Fibroblast of lung (primary cell): ENCODE measurements around the gene KLK15. TPM values are rescaled to one million over a fixed set of nuclear protein-coding genes. Genes with fewer than 3 reads are reported as not detected.

Source experiments
- DNase-seq, 2 donors: peaks; one replicate each; pipeline versions ENCODE4 v3.0.0 to v3.0.0-alpha.2; 2010; ENCODE audit warnings: low read depth in 2 of 2
- H2AFZ ChIP-seq: 2 replicates; pipeline ENCODE4 v1.5.1; 2012; ENCODE audit warnings: low read length, control low read depth, inconsistent platforms
- H3K27ac ChIP-seq: 2 replicates; pipeline ENCODE4 v1.5.1; 2011; ENCODE audit warnings: low read length, control low read depth; ENCODE audit not compliant: insufficient read depth
- H3K27me3 ChIP-seq: 2 replicates; pipeline ENCODE4 v1.5.1; 2011; ENCODE audit warnings: mild to moderate bottlenecking, low read length; ENCODE audit not compliant: control insufficient read depth, insufficient read depth
- H3K36me3 ChIP-seq: 2 replicates; pipeline ENCODE4 v1.5.1; 2011; ENCODE audit warnings: low read length; ENCODE audit not compliant: control insufficient read depth, insufficient read depth
- H3K4me1 ChIP-seq: 2 replicates; pipeline ENCODE4 v1.5.1; 2011; ENCODE audit warnings: low read length; ENCODE audit not compliant: control insufficient read depth, insufficient read depth; ENCODE audit errors: extremely low read depth
- H3K4me2 ChIP-seq: 2 replicates; pipeline ENCODE4 v1.5.1; 2011; ENCODE audit warnings: low read length, control low read depth; ENCODE audit not compliant: insufficient read depth; ENCODE audit errors: extremely low read depth
- H3K4me3 ChIP-seq, 4 experiments: fragments of 200-600 bp in 1 of 4; sonication (generic) in 1 of 4; replicated peaks in 1 of 4; 2 replicates each; pipeline ENCODE4 v1.5.1; 2011 to 2016; ENCODE audit warnings: low read length in 4 of 4, low read depth in 3 of 4, mild to moderate bottlenecking in 3 of 4, control low read depth in 2 of 4, inconsistent platforms in 1 of 4, mixed read lengths in 1 of 4; ENCODE audit not compliant: insufficient read depth in 1 of 4; ENCODE audit errors: control extremely low read depth in 1 of 4
- H3K79me2 ChIP-seq: 2 replicates; pipeline ENCODE4 v1.5.1; 2012; ENCODE audit warnings: mild to moderate bottlenecking, low read length, inconsistent platforms; ENCODE audit not compliant: control insufficient read depth, insufficient read depth
- H3K9ac ChIP-seq: 2 replicates; pipeline ENCODE4 v1.5.1; 2011; ENCODE audit warnings: mild to moderate bottlenecking, low read length, control low read depth; ENCODE audit not compliant: insufficient read depth
- H3K9me3 ChIP-seq: 2 replicates; pipeline ENCODE4 v1.5.1; 2012; ENCODE audit warnings: low read depth, low read length; ENCODE audit not compliant: control insufficient read depth, insufficient read depth
- H4K20me1 ChIP-seq: 2 replicates; pipeline ENCODE4 v1.5.1; 2011; ENCODE audit warnings: low read length; ENCODE audit not compliant: control insufficient read depth, insufficient read depth; ENCODE audit errors: extremely low read depth
- CTCF ChIP-seq, 2 donors: IDR thresholded peaks in 1 of 2; conservative IDR thresholded peaks in 1 of 2; 1 replicate in 1 of 2; 2 replicates in 1 of 2; pipeline ENCODE4 v1.5.1; 2011 to 2012; ENCODE audit warnings: low read length in 2 of 2, control low read depth in 1 of 2, inconsistent platforms in 1 of 2, low read depth in 1 of 2, mild to moderate bottlenecking in 1 of 2
- EZH2 ChIP-seq: IDR thresholded peaks from 2 replicates; pipeline ENCODE4 v1.5.1; 2012; ENCODE audit warnings: low read length, control low read depth, mild to moderate bottlenecking; ENCODE audit errors: missing control alignments
- polyA plus RNA-seq, 2 donors: library from polyadenylated mRNA; depleted of rRNA in 1 of 2; stranded (reverse) in 1 of 2; unstranded in 1 of 2; fragments of >200 nt; gene quantifications; 2 replicates each; pipeline ENCODE4 v1.2.1, GENCODE V29; 2011 to 2012; ENCODE audit warnings: missing spikeins in 1 of 2
- total RNA-seq: library from RNA; depleted of rRNA; stranded (reverse); fragments of >200 nt; gene quantifications from 2 replicates; pipeline ENCODE4 v1.2.1, GENCODE V29; 2014

The KLK15 gene
- total and polyA plus RNA-seq, 2 donors (not counting 1 experiment from before 2014, with no cell fraction given): not detected

DNA sequence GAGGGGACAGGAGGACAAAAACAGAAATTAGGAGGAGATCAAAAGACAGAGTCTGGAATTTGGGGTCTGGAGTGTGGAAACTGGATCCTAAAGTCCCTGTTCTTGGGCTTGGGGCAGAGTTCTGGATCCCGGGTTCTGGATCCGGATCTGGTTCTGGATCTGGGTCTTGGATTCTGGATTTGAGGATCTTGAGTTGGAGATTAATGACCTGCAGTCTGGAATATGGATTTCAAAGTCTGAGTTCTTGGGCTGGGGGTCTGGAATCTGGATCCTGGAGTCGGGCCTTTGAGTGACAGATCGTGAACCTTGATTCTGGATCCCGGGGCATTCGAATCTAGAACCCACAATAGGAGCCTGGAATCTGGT lies 411 bp upstream of the KLK15 start:
- Histone ChIP-seq H3K36me3 (no peaks in the 10 kb centered on the region), H3K4me1 (no peaks in the 10 kb centered on the region), H3K9me3 (no peaks in the 10 kb centered on the region), H4K20me1 (no peaks in the 10 kb centered on the region), H3K9ac (no peak overlapping the region), H3K27ac (no peak overlapping the region), H3K79me2 (no peaks in the 10 kb centered on the region), H3K4me3 (no peak overlapping the region), H2AFZ (no peak overlapping the region), H3K27me3 (no peaks in the 10 kb centered on the region), H3K4me2 (no peak overlapping the region)
- DNase-seq: no peak
- TF ChIP-seq EZH2 (no peak), CTCF (conservative IDR thresholded peaks at IDR 0.05 in 1 of 2, IDR thresholded peaks at IDR 0.05 in 1 of 2; ENCODE audit: low read depth in 1 of 2, low read length in 2 of 2) (no peak)

DNA sequence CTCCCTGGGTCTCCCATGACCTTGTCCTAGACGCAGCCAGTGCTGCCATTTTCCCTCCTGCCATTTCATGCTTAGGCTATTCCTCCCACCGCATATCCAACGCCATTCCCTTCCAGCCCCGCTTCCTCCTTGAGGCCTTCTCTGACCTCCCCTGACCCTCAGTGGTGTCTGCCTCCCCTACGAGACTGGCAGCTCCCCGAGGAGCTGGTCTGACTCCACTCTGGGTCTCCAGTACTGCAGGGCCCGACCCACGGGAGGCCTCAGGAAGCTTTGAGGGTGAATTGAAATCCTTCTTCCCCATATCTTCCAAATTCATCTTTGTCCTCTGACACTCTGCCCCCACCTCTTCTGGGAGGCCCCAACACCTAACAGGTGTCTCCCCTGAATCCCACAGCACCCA lies 708 bp downstream of the KLK15 start:
- Histone ChIP-seq H3K4me1 (no peaks in the 10 kb centered on the region), H3K79me2 (no peaks in the 10 kb centered on the region), H3K36me3 (no peaks in the 10 kb centered on the region), H3K4me2 (no peak overlapping the region), H3K9me3 (no peaks in the 10 kb centered on the region), H2AFZ (no peak overlapping the region), H3K27me3 (no peaks in the 10 kb centered on the region), H3K27ac (no peak overlapping the region), H3K9ac (no peak overlapping the region), H4K20me1 (no peaks in the 10 kb centered on the region), H3K4me3 (no peak overlapping the region)
- no peak for DNase-seq
- TF ChIP-seq CTCF (conservative IDR thresholded peaks at IDR 0.05 in 1 of 2, IDR thresholded peaks at IDR 0.05 in 1 of 2; ENCODE audit: low read depth in 1 of 2, low read length in 2 of 2): no peak
- TF ChIP-seq EZH2: no peak

DNA sequence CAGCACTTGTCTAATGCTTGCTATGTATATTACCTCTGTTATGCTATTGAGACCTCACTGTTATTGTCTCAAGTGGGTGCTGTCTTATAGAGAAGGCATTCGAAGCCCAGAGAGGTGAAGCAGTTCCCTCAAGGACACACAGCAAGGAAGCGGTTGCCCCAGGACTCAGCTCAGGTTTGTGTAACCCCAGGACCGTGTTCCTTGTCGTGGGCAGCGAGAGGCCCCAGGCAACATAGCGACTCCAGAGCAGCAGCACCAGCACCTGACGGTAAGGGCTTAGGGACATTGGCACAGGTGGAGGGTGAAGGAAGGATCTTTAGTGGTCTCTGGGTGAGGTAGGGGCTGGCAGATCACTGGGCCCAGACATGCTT lies 2.4 kb downstream of the KLK15 start:
- no peaks in the 10 kb centered on the region for H3K27me3 ChIP-seq
- no peaks in the 10 kb centered on the region for H3K79me2 ChIP-seq
- no peak overlapping the region for H3K4me2 ChIP-seq
- no peak overlapping the region for H3K4me3 ChIP-seq
- no peak for DNase-seq
- no peaks in the 10 kb centered on the region for H3K36me3 ChIP-seq
- TF ChIP-seq CTCF (conservative IDR thresholded peaks at IDR 0.05 in 1 of 2, IDR thresholded peaks at IDR 0.05 in 1 of 2; ENCODE audit: low read depth in 1 of 2, low read length in 2 of 2): no peak
- TF ChIP-seq EZH2: no peak
- H3K9me3 ChIP-seq: no peaks in the 10 kb centered on the region
- H3K27ac ChIP-seq: no peak overlapping the region
- H2AFZ ChIP-seq: no peak overlapping the region
- H3K4me1 ChIP-seq: no peaks in the 10 kb centered on the region
- no peak overlapping the region for H3K9ac ChIP-seq
- H4K20me1 ChIP-seq: no peaks in the 10 kb centered on the region
